ENCODE data around the gene ADORA2B.

DNA sequence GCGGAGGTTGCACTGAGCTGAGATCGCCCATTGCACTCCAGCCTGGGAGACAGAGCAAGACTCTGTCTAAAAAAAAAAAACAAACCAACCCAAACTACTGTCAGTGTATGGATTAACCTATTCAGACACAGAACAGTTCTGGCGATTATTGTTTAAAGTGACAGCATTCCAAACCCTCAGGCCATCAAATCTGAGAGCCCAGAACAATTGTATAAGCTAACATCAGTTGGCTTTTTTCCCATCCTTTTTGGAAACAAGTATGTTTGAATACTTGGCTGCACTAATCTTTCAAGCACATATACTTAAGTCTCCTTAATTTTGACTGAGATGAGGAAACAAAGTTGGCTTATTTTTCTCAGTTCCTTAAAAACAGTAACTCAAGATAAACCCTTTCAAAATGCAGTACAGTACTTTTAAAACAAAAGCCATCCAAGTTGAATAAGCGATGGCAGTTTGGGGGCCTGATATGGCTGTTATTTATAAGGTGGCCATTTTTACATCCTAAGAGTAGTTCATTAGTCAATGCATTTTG is 53.2 kb downstream of the ADORA2B start:
- no peak for TF ChIP-seq EZH2phosphoT487 (IDR thresholded peaks at IDR 0.05; ENCODE audit: borderline replicate concordance, low read depth, low read length)
- TF ChIP-seq, protein P1, sequence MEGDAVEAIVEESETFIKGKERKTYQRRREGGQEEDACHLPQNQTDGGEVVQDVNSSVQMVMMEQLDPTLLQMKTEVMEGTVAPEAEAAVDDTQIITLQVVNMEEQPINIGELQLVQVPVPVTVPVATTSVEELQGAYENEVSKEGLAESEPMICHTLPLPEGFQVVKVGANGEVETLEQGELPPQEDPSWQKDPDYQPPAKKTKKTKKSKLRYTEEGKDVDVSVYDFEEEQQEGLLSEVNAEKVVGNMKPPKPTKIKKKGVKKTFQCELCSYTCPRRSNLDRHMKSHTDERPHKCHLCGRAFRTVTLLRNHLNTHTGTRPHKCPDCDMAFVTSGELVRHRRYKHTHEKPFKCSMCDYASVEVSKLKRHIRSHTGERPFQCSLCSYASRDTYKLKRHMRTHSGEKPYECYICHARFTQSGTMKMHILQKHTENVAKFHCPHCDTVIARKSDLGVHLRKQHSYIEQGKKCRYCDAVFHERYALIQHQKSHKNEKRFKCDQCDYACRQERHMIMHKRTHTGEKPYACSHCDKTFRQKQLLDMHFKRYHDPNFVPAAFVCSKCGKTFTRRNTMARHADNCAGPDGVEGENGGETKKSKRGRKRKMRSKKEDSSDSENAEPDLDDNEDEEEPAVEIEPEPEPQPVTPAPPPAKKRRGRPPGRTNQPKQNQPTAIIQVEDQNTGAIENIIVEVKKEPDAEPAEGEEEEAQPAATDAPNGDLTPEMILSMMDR (conservative IDR thresholded peaks at IDR 0.05; ENCODE audit: low read length): no peak
